SH-SY5Y (cell line): Measurements from ENCODE around the gene SLCO4A1.

ENCODE experiments used
- GATA2 ChIP-seq: IDR thresholded peaks from 2 replicates; pipeline ENCODE4 v1.6.1; 2011; ENCODE audit warnings: mild to moderate bottlenecking, low read depth, low read length
- GATA3 ChIP-seq: IDR thresholded peaks from 2 replicates; pipeline ENCODE4 v1.6.1; 2011; ENCODE audit warnings: low read depth, mild to moderate bottlenecking, low read length, moderate library complexity

- no peak for TF ChIP-seq GATA3
- no peak for TF ChIP-seq GATA2
Observed at GRCh38 chr20:62644802-62645496, 2.6 kb downstream of the SLCO4A1 start.
